GOT3 (cell line): ENCODE results near the gene HESX1.

ENCODE experiments used
- DNase-seq: peaks from one replicate; lab custom pipeline; 2025; ENCODE audit warnings: mixed read lengths; lab: John Stamatoyannopoulos, UW

HESX1 gene

DNA sequence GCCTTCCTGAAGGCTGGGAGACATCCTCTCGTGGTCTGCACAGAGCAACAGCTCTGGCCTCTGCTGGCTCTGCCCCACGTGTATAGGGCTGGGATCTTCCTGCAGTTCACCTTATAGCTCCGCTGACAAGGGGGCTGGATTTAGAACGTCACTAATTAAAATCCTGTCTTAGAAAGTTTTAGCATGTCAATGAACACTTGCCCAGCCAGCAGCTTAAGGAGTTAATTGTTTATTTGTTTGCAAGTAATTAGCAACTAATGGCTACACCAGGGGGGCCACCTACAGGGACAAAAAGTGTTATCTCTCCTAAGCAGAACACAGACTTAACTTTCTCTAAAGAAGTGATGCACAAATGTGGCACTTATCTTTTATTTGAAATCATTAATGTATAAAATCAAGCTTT lies at the start of gene HESX1:
Gene HESX1, minus strand, starts transcription at position 84 of the 403 bp plus-strand sequence. Its CDS starts 60 bp downstream, at position 24.
- DNase-seq, result no peak

- no peak for DNase-seq
These were observed 45.2 kb upstream of the HESX1 start for GRCh38 chr3:57244946-57245345.

DNA sequence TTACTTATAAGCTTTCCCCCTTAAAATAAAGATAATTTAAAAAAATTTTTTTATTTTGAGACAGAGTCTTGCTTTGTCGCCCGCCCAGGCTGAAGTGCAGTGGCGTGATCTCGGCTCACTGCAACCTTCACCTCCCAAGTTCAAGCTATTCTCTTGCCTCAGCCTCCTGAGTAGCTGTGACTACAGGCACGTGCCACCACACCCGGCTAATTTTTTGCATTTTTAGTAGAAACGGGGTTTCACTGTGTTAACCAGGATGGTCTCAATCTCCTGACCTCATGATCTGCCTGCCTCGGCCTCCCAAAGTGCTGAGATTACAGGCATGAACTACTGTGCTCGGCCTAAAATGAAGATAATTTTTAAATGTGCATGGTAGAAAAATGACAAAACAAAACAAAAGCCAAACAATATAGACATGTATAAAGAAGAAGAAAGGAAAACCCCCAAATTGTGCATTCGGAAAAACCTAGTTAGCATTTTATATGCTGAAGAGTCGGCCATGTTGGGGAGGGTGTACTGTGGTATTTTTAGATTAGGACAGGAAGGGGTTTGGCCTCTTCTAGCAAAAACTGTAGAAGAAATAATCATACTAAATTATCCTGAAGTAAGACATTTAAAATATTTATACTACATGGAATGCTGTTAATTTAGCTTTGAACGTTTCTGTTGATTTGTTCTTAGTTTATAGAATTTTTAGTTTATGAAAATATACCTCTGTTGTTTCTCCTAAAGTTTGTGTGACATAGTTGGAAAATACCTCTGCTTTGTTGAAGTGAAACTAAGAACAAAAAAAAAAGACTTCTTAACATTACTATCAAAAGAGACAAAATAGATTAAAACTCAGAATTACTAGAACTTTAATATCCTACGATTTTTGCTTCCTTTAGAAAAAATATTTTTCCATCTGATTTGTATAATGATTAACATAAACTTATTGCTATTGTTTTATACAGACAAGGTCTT lies 35.1 kb upstream of the HESX1 start:
- no peak for DNase-seq

- DNase-seq, result no peak
These were observed 34.0 kb upstream of the HESX1 start for GRCh38 chr3:57233799-57234198.

DNA sequence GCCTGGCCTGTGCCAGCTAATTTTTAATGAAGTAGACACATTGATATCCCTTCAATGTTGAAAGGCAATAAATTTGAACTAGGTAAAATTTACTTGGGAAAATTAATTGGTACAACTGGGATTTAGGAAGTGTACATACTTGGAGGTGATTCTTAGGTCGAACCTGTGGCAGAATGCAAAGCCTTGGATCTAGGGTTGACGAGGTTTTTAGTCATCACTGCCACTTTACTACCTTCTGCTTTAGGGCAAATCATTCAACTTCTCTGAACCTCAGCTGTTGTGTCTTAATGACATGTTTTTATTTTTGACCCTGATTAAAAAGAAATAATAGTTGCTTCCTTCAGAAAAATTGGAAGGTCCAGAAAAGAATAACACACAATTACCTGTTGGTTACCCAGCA lies 30.2 kb upstream of the HESX1 start:
- no peak for DNase-seq

GRCh38 chr3:57227930-57228751 lies 28.4 kb upstream of the HESX1 start:
- DNase-seq, result no peak

GRCh38 chr3:57227204-57227929 lies 27.6 kb upstream of the HESX1 start, which contains the start of gene APPL1:
APPL1 (plus strand) TSS chr3:57227729; CDS start chr3:57227884, 155 bp downstream.
- peak; percentile 85 for DNase-seq

DNA sequence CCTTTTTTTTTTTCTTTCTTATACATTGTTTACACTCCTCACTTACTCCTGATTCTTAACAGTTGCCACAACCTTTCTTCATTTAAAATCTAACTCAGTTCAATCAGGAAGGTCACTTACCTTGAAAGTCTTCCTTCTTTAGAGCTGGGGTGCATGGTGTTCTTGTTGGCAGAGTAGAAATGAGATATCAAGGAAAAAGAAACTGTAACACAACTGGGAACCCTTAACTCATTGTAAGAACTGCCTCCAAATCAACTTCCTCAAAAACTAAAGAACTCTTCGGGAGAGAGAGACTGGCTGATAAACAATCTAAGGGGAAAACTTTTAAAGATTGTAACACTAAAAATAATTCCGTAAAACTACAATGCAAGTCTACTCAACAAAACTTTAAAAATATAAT lies 26.4 kb upstream of the HESX1 start:
- no peak for DNase-seq

DNA sequence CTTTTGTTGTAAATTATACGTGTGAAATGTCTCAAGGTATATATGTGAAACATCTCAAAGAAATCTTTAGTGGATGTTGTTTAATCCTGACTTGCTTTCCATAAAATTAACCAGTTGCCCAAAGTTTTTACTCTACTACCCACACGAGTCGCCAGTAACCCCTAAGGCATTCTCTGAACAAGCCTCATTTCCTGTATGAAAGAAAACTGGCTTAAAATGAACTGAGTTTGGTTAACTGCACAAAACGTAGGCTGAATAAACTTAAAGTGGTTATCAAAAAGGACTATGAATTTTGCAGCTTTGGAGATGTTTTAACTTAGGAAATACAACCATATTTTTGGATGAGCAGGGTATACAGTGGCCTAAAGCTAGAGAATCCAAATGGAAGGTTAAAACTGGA lies 25.1 kb upstream of the HESX1 start:
- no peak for DNase-seq

- no peak for DNase-seq
These were observed 22.1 kb upstream of the HESX1 start for GRCh38 chr3:57221883-57222282.

DNA sequence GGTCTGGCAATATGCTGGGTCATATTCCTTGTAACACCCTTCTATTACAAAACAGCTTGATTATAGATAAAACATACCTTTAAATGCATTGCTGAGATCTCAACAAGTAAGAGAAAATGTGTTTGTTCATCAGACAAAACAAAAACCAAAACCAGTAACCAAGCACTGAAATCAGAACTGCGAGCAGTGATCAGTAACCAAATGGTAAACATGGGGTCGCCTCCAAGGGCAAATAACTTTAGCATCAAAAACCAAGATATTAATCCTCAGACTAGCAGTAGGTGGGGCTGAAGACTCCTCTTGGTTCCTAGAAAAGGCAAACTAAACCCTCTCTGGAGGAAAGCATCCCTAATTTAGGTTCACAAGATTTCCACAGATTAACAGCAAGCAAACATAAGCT lies 6.6 kb upstream of the HESX1 start:
- DNase-seq, result no peak

GRCh38 chr3:57194641-57195040 lies 5.1 kb downstream of the HESX1 start:
- DNase-seq, result no peak

- DNase-seq, result no peak
These were observed 7.8 kb downstream of the HESX1 start for GRCh38 chr3:57192028-57192427.

- DNase-seq, result no peak
These were observed 15.3 kb downstream of the HESX1 start for GRCh38 chr3:57184526-57184925.

- DNase-seq, result no peak
These were observed 20.0 kb downstream of the HESX1 start for GRCh38 chr3:57179580-57180410.

- no peak for DNase-seq
These were observed 23.7 kb downstream of the HESX1 start for GRCh38 chr3:57176045-57176444.

GRCh38 chr3:57173687-57174086 lies 26.1 kb downstream of the HESX1 start:
- no peak for DNase-seq

- DNase-seq, result no peak
These were observed 28.8 kb downstream of the HESX1 start for GRCh38 chr3:57170946-57171345.

GRCh38 chr3:57169872-57170623 lies 29.7 kb downstream of the HESX1 start:
- DNase-seq, result peak; percentile 26

DNA sequence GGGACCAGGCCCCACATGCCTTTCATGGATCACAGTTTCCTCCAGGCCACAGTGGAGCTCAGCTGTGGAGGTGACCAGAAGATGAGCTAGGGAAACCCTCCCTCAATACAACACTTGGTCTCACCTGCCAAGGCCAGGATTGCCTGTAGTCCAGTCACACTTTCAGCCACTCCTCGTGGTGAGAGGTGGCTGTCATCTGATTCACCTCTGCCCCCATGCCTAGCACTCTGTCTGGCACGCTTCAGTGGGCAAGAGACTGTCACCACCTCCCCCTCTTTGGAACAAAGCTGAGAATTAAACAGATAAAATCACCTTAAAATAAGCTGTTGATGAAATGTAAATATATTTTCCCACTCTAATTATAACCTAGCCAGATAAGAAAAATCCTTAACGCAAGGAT lies 30.7 kb downstream of the HESX1 start:
- DNase-seq, result no peak
